Osteocyte (in vitro differentiated cells): ENCODE results near the gene C22orf31. TPM values are rescaled to one million over a fixed set of nuclear protein-coding genes. Genes with fewer than 3 reads are reported as not detected.
A peak's percentile ranks its signal among the peaks of the same experiment; 100 is the strongest.

Source experiments
- DNase-seq: peaks from one replicate; pipeline ENCODE4 v3.0.0; 2021; ENCODE audit warnings: mixed read lengths; ENCODE audit not compliant: unreplicated experiment; ENCODE audit errors: extremely low spot score
- H3K27ac Mint-ChIP-seq: one replicate; pipeline ENCODE4 v1.8.0; 2021; ENCODE audit warnings: mild to moderate bottlenecking, mixed read lengths; ENCODE audit not compliant: unreplicated experiment
- H3K27me3 Mint-ChIP-seq: one replicate; pipeline ENCODE4 v1.8.0; 2021; ENCODE audit warnings: mixed read lengths; ENCODE audit not compliant: unreplicated experiment
- H3K36me3 Mint-ChIP-seq: one replicate; pipeline ENCODE4 v1.8.0; 2021; ENCODE audit warnings: mixed read lengths; ENCODE audit not compliant: unreplicated experiment
- H3K4me1 Mint-ChIP-seq: one replicate; pipeline ENCODE4 v1.8.0; 2021; ENCODE audit warnings: mixed read lengths; ENCODE audit not compliant: unreplicated experiment
- H3K4me3 Mint-ChIP-seq: one replicate; pipeline ENCODE4 v1.8.0; 2021; ENCODE audit warnings: mild to moderate bottlenecking, moderate library complexity, mixed read lengths; ENCODE audit not compliant: unreplicated experiment
- H3K9me3 Mint-ChIP-seq: one replicate; pipeline ENCODE4 v1.8.0; 2021; ENCODE audit warnings: mixed read lengths; ENCODE audit not compliant: unreplicated experiment
- total RNA-seq: library from RNA; stranded (reverse); gene quantifications from 2 replicates; pipeline ENCODE4 v1.2.1, GENCODE V29; 2021
- TF ChIP-seq, protein P1 (sequence below): fragments of 200-600 bp; sonication (generic); IDR thresholded peaks from 2 replicates; pipeline ENCODE4 v1.5.0; 2021; ENCODE audit warnings: antibody characterized with exemption, mild to moderate bottlenecking, moderate library complexity

The C22orf31 gene
- total RNA-seq, 1 donor from 2014 or later = not detected

DNA sequence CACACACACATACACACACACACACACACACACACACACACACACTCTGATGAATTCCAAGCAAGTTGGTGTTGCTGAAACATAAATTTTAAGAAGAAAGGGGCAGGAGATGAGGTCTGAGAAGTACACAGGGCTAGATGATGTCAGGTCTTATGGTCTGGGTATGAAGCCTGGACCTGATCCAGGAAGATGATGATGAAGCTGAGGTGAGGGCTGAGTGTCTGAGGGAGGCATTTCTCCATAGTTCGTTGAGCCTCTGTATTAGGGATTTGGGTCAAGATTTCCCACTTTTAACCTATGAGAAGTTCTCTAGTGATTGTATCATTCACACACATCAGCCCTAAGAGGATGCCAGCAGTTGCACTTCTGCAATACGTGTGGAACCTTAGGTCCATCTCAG lies 43.8 kb upstream of the C22orf31 start:
- Mint-ChIP-seq H3K36me3 (no peaks in the 10 kb centered on the region), H3K27me3 (no peaks in the 10 kb centered on the region), H3K4me3 (no peak overlapping the region), H3K27ac (no peak overlapping the region), H3K4me1 (no peaks in the 10 kb centered on the region), H3K9me3 (no peaks in the 10 kb centered on the region)
- TF ChIP-seq, protein P1, sequence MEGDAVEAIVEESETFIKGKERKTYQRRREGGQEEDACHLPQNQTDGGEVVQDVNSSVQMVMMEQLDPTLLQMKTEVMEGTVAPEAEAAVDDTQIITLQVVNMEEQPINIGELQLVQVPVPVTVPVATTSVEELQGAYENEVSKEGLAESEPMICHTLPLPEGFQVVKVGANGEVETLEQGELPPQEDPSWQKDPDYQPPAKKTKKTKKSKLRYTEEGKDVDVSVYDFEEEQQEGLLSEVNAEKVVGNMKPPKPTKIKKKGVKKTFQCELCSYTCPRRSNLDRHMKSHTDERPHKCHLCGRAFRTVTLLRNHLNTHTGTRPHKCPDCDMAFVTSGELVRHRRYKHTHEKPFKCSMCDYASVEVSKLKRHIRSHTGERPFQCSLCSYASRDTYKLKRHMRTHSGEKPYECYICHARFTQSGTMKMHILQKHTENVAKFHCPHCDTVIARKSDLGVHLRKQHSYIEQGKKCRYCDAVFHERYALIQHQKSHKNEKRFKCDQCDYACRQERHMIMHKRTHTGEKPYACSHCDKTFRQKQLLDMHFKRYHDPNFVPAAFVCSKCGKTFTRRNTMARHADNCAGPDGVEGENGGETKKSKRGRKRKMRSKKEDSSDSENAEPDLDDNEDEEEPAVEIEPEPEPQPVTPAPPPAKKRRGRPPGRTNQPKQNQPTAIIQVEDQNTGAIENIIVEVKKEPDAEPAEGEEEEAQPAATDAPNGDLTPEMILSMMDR = no peak
- DNase-seq = no peak

DNA sequence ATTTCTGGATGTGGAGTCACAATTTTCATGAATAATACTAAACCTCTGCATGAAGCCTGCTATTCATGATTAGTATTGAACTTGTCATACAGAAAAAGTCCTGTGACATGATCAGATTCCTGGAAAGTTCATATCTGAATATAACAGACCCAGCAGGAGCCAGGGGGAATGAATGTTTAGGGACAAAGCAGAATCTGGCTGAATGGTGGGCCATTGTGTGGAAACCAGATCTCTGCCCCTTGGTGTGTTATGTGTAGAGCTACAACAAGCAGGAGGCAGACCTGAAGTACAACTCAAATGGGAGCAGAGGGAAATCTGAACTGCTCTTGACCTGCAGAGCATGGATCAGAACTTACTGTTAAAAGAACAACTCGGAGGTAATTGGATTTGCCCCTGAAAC lies 41.5 kb upstream of the C22orf31 start:
- no peaks in the 10 kb centered on the region for H3K9me3 Mint-ChIP-seq
- no peaks in the 10 kb centered on the region for H3K4me1 Mint-ChIP-seq
- no peak overlapping the region for H3K27ac Mint-ChIP-seq
- no peaks in the 10 kb centered on the region for H3K27me3 Mint-ChIP-seq
- TF ChIP-seq, protein P1 = no peak
- no peaks in the 10 kb centered on the region for H3K36me3 Mint-ChIP-seq
- no peak overlapping the region for H3K4me3 Mint-ChIP-seq
- no peak for DNase-seq

DNA sequence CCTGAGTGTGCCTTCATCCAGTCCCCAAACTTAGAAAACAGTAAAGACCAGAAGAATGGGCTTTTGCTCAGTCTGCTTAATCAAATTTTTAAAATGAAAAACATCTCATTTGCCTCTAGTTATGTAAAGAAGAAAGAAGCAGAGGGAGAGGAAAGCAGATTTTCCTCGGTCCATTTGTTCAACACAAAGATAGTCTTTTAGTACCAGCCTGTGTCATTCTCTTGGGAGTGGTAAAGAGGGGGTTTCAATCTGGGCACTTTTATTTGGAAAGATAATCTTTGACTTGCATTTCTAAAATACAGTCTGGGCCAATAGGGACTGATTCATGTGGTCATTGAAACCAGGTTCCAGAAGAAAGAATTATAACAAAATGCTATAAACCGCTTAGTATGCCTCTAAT lies 40.7 kb upstream of the C22orf31 start:
- H3K4me1 Mint-ChIP-seq = peaks cover 2% of the 10 kb centered on the region
- no peaks in the 10 kb centered on the region for H3K27me3 Mint-ChIP-seq
- no peak for DNase-seq
- no peak overlapping the region for H3K4me3 Mint-ChIP-seq
- no peaks in the 10 kb centered on the region for H3K36me3 Mint-ChIP-seq
- no peaks in the 10 kb centered on the region for H3K9me3 Mint-ChIP-seq
- TF ChIP-seq, protein P1 = no peak
- no peak overlapping the region for H3K27ac Mint-ChIP-seq

DNA sequence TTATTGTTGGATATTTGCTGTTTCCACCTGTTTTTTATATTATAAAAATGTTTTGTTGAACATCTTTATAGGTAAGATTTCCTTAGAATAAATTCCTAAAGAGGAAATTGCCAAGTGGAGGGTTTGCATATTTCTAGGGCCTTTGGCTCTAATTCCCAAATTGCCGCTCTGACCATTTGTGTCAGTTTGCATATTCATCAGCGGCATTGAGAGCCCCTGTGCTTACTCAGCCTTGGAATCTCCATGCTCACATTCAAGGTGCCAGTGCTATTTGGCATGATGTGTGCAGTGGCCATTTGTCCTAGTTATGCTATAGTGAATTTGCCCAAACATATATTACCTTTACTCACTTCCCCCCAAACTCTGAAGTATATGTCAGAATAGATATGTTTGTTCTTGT lies 36.7 kb upstream of the C22orf31 start:
- Mint-ChIP-seq H3K4me3 (no peak overlapping the region), H3K27me3 (no peaks in the 10 kb centered on the region), H3K4me1 (peaks cover 21% of the 10 kb centered on the region), H3K27ac (no peak overlapping the region), H3K36me3 (no peaks in the 10 kb centered on the region), H3K9me3 (no peaks in the 10 kb centered on the region)
- TF ChIP-seq, protein P1 = no peak
- DNase-seq = no peak

DNA sequence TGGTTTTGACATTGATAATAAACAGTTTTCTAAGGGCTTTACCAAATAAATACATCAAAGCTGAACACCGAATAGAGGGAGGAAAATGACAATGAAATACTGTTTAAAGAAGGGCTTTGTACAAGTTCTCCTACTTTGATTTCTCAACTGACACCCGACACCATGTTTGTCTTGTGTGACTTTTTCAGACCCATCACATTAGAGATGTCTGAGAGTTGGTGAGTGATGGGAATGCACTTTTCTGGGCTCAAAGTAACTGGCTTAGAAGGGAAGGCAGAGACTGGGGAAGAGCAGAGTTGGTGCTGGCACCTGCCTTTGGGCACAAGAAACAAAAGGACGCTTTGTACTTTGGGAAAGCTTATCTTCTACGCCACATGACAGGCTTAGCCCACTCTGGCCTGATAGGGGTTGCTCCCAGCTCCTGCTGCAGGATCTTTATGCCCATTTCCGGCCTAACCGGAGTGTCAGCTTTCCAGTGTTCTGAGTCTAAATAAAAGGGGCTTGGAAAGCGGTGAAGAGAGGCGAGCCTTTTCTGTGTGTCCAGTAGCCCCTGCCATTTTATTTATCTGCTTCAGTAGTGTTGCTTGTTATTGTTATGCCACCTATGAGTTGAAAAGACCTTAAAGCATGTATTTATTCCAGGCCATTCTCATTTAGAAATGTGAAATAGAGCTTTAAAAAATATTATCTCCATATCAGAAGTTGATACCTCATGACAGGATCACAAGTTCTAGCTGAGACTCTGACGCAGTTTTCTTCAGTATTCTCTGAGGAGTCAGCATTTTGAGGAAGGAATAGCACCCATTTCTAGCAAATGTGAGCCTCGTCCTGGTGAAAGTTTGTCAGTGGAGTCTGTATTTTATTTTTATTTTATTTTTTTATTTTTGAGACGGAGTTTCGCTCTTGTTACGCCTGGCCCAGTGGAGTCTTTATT lies 35.4 kb upstream of the C22orf31 start:
- TF ChIP-seq, protein P1 = no peak
- no peaks in the 10 kb centered on the region for H3K36me3 Mint-ChIP-seq
- H3K4me3 Mint-ChIP-seq = no peak overlapping the region
- H3K27me3 Mint-ChIP-seq = peaks cover under 1% of the 10 kb centered on the region
- no peaks in the 10 kb centered on the region for H3K9me3 Mint-ChIP-seq
- H3K27ac Mint-ChIP-seq = peak overlapping the region; percentile 12
- peaks cover 26% of the 10 kb centered on the region for H3K4me1 Mint-ChIP-seq
- DNase-seq = no peak
